ENCODE data around the gene CFAP119.

Gene CFAP119

GRCh38 chr16:30780549-30780948, 18.7 kb upstream of the CFAP119 start:
- DNase-seq: no peak

GRCh38 chr16:30780021-30780420, 18.2 kb upstream of the CFAP119 start:
- DNase-seq: no peak

GRCh38 chr16:30779596-30779995, 17.7 kb upstream of the CFAP119 start:
- DNase-seq: no peak

- no peak for DNase-seq
Measured at GRCh38 chr16:30778549-30779244, 16.8 kb upstream of the CFAP119 start.

- DNase-seq: no peak
Measured at GRCh38 chr16:30777591-30778297, 15.9 kb upstream of the CFAP119 start.

- peak; percentile 29 for DNase-seq
Measured at GRCh38 chr16:30775392-30776188, 13.7 kb upstream of the CFAP119 start.

GRCh38 chr16:30775131-30775391, 13.2 kb upstream of the CFAP119 start:
- DNase-seq: no peak

GRCh38 chr16:30774367-30775130, 12.7 kb upstream of the CFAP119 start:
- DNase-seq: no peak

GRCh38 chr16:30773826-30774225, 12.0 kb upstream of the CFAP119 start:
- no peak for DNase-seq

- DNase-seq: no peak
Measured at GRCh38 chr16:30771726-30772125, 9.9 kb upstream of the CFAP119 start.

- DNase-seq: no peak
Measured at GRCh38 chr16:30769379-30770089, 7.7 kb upstream of the CFAP119 start.

- no peak for DNase-seq
Measured at GRCh38 chr16:30768583-30769181, 6.8 kb upstream of the CFAP119 start.

GRCh38 chr16:30767767-30768465, 6.1 kb upstream of the CFAP119 start:
- no peak for DNase-seq

GRCh38 chr16:30766933-30767284, 5.0 kb upstream of the CFAP119 start:
- no peak for DNase-seq

GRCh38 chr16:30766206-30766932, 4.5 kb upstream of the CFAP119 start:
- no peak for DNase-seq

- no peak for DNase-seq
Measured at GRCh38 chr16:30764816-30765465, 3.1 kb upstream of the CFAP119 start.

GRCh38 chr16:30764086-30764485, 2.2 kb upstream of the CFAP119 start:
- no peak for DNase-seq

- DNase-seq: no peak
Measured at GRCh38 chr16:30762991-30763725, 1.3 kb upstream of the CFAP119 start.

GRCh38 chr16:30761427-30761927, 385 bp downstream of the CFAP119 start:
- DNase-seq: no peak
